ENCODE data around the gene IQCM.

DNA sequence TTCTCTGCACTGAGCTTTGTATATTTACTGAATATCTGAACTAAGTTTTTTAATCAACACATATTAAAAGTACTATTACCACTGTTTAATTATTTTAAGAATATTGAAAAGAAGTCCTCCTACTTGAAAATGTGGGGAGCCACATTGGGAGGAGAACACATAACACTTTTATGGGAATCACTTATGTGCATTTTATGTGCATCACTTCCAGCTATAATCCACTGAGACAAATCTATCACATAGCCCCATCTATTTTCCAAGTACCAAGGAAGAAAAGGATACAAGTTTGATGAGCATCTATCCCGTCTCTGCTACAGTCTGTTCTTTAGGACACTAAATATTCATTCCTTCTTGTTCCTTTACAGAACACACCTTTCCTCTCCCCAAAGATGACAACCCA lies 87.2 kb downstream of the IQCM start:
- TF ChIP-seq, protein P1, sequence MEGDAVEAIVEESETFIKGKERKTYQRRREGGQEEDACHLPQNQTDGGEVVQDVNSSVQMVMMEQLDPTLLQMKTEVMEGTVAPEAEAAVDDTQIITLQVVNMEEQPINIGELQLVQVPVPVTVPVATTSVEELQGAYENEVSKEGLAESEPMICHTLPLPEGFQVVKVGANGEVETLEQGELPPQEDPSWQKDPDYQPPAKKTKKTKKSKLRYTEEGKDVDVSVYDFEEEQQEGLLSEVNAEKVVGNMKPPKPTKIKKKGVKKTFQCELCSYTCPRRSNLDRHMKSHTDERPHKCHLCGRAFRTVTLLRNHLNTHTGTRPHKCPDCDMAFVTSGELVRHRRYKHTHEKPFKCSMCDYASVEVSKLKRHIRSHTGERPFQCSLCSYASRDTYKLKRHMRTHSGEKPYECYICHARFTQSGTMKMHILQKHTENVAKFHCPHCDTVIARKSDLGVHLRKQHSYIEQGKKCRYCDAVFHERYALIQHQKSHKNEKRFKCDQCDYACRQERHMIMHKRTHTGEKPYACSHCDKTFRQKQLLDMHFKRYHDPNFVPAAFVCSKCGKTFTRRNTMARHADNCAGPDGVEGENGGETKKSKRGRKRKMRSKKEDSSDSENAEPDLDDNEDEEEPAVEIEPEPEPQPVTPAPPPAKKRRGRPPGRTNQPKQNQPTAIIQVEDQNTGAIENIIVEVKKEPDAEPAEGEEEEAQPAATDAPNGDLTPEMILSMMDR (IDR thresholded peaks at IDR 0.05): no peak
- TF ChIP-seq POLR2A (IDR thresholded peaks at IDR 0.05): no peak

Measured in lower leg skin (tissue), 3 donors.